ENCODE measurements around the gene REEP3. TPM values are rescaled to one million over a fixed set of nuclear protein-coding genes. Genes with fewer than 3 reads are reported as not detected.

REEP3 gene
- total and polyA plus RNA-seq, 2 of the 8 experiments (the other 6 are each of a cell fraction or from before 2014, with no cell fraction given): 5.8 to 31.5 TPM

DNA sequence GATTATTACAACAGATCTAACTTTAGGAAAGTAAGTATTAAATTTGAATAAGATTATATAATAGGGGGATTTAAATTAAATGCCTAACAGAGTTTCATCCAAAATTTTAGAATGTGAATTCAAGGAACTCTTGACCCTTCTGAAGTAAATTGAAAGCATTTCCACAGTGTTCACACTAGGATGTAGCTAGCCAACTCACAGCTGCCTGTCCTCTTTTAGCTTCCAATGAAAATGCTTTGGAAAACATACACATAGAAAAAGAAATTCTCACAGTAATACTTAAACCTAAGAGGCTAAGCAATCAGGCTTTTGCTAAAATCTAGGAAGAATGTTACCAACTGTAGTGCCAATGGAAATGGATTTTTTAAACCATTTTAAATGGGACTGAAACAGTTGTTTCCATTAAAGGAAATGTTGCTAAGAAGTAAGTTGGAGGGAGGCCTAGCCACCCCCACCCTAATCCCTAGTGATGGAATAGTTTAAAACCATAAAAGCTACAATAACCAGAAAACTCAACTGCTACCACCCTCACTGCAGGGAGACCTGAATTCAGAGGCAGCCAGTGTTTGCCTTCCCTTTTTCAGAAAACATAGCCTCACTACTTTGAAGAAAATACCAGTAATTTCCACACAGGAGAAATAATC lies 58.3 kb downstream of the REEP3 start:
- no peak overlapping the region for H4K5ac ChIP-seq (ENCODE audit: insufficient read length, low read depth, low read length)
- no peak overlapping the region for H2BK12ac ChIP-seq (ENCODE audit: low read depth, low read length)
- H2AFZ ChIP-seq (ENCODE audit: low read length): no peak overlapping the region
- H3K4me3 ChIP-seq (ENCODE audit: extremely low read depth in 1 of 4, insufficient read depth in 2 of 4, low read depth in 3 of 4, low read length in 4 of 4): no peak overlapping the region
- no peak overlapping the region for H3K4me2 ChIP-seq (ENCODE audit: insufficient read depth in 1 of 2, low read depth in 2 of 2, low read length in 2 of 2)
- H3K23ac ChIP-seq (ENCODE audit: insufficient read length): no peak overlapping the region
- no peak overlapping the region for H3K56ac ChIP-seq (replicated peaks; ENCODE audit: insufficient read length, low read depth, low read length)
- no peak overlapping the region for H2BK5ac ChIP-seq (ENCODE audit: low read depth, low read length)
- no peaks in the 10 kb centered on the region for H4K20me1 ChIP-seq (replicated peaks in 1 of 2; ENCODE audit: control insufficient read depth in 1 of 2, insufficient read depth in 2 of 2, low read length in 2 of 2)
- H4K91ac ChIP-seq (replicated peaks; ENCODE audit: insufficient read length, low read length): no peak overlapping the region
- H3K4ac ChIP-seq (replicated peaks; ENCODE audit: insufficient read length, low read depth, low read length): no peak overlapping the region
- no peaks in the 10 kb centered on the region for H3K9me3 ChIP-seq (ENCODE audit: insufficient read depth in 2 of 2, low read depth in 1 of 2, low read length in 1 of 2)
- H3K23me2 ChIP-seq (ENCODE audit: low read depth, low read length): no peaks in the 10 kb centered on the region
- ChIA-PET POLR2A (ENCODE audit: partially characterized antibody) (no interaction called here), CTCF (ENCODE audit: partially characterized antibody) (interaction anchor here (0.6 to 1.7 kb wide), 4 partner anchors 69 to 412 kb away, joined by 3 to 6 read pairs (median 3); no protein-coding TSS in a partner anchor)
- H2BK15ac ChIP-seq (ENCODE audit: low read length): no peak overlapping the region
- no peak for DNase-seq (ENCODE audit: low read depth in 1 of 2, low spot score in 2 of 2)
- no peak overlapping the region for H2AK5ac ChIP-seq (ENCODE audit: low read depth, low read length)
- no peak overlapping the region for H2BK120ac ChIP-seq (replicated peaks; ENCODE audit: low read depth, low read length)
- no peaks in the 10 kb centered on the region; a peak in 2 of 8 replicates for H3K36me3 ChIP-seq (ENCODE audit: control insufficient read depth in 2 of 4, insufficient read depth in 4 of 4, low read length in 3 of 4)
- H3K79me1 ChIP-seq (ENCODE audit: low read depth, low read length): no peaks in the 10 kb centered on the region; the same call in 1 of the 2 replicates
- H3K9ac ChIP-seq (replicated peaks in 1 of 4; ENCODE audit: extremely low read depth in 1 of 4, low read depth in 3 of 4, low read length in 3 of 4): no peak overlapping the region
- no peak overlapping the region for H3K18ac ChIP-seq (ENCODE audit: extremely low read depth, low read length)
- no peak overlapping the region for H2BK20ac ChIP-seq (ENCODE audit: low read length)
- H4K8ac ChIP-seq (ENCODE audit: extremely low read depth, insufficient read depth, low read length): no peak overlapping the region
- no peaks in the 10 kb centered on the region; a peak in 1 of 7 replicates for H3K4me1 ChIP-seq (replicated peaks in 1 of 4; ENCODE audit: control insufficient read depth in 3 of 4, insufficient read depth in 4 of 4, low read length in 3 of 4)
- H3K79me2 ChIP-seq (ENCODE audit: control insufficient read depth in 1 of 2, insufficient read depth in 2 of 2, low read length in 2 of 2): 0 out of 4 replicates have a peak, but pooled peaks cover 0 to 2% of the 10 kb centered on the region in 2 experiments
- no peak overlapping the region for H3K14ac ChIP-seq (ENCODE audit: insufficient read length)
- H3K27ac ChIP-seq (ENCODE audit: low read depth, low read length): no peak overlapping the region
- FAIRE-seq: no peak
- H3K27me3 ChIP-seq (replicated peaks in 1 of 4; ENCODE audit: control insufficient read depth in 3 of 4, extremely low read depth in 1 of 4, insufficient read depth in 3 of 4, low read length in 3 of 4): no peaks in the 10 kb centered on the region
- no peak for TF ChIP-seq RBBP5 (IDR thresholded peaks at IDR 0.05; ENCODE audit: borderline replicate concordance, low read depth, low read length)
- no peak for TF ChIP-seq EZH2 (IDR thresholded peaks at IDR 0.05; ENCODE audit: low read depth, low read length, severe bottlenecking)
- TF ChIP-seq CTBP2 (IDR thresholded peaks at IDR 0.05; ENCODE audit: borderline replicate concordance, insufficient read depth, insufficient read length, low read length): no peak
- no peak for TF ChIP-seq SUZ12 (IDR thresholded peaks at IDR 0.05; ENCODE audit: low read length)
- no peak for TF ChIP-seq RNF2 (IDR thresholded peaks at IDR 0.05; ENCODE audit: borderline replicate concordance, low read depth, low read length, missing control alignments, poor library complexity, severe bottlenecking)
- no peak for TF ChIP-seq POU5F1 (IDR thresholded peaks at IDR 0.05; ENCODE audit: low read depth, low read length)
- TF ChIP-seq, protein P1, sequence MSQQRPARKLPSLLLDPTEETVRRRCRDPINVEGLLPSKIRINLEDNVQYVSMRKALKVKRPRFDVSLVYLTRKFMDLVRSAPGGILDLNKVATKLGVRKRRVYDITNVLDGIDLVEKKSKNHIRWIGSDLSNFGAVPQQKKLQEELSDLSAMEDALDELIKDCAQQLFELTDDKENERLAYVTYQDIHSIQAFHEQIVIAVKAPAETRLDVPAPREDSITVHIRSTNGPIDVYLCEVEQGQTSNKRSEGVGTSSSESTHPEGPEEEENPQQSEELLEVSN (IDR thresholded peaks at IDR 0.05): no peak
- TF ChIP-seq HDAC2 (IDR thresholded peaks at IDR 0.05; ENCODE audit: borderline replicate concordance in 1 of 2, low read depth in 2 of 2, low read length in 2 of 2): no peak

Measured in H1 (cell line).